HG03108 (cell line): Measurements from ENCODE around the gene CHMP6.
"Not testable (repeated sequence)": the region's sequence is repeated elsewhere in the genome, so short reads cannot be mapped to it uniquely, and the experiment has no call there.

Experiments used
- ATAC-seq: cut with Tn5 transposase; IDR thresholded peaks from one replicate; pipeline ENCODE4 v1.9.1; 2021; ENCODE audit warnings: moderate library complexity; ENCODE audit not compliant: unreplicated experiment

CHMP6 gene

DNA sequence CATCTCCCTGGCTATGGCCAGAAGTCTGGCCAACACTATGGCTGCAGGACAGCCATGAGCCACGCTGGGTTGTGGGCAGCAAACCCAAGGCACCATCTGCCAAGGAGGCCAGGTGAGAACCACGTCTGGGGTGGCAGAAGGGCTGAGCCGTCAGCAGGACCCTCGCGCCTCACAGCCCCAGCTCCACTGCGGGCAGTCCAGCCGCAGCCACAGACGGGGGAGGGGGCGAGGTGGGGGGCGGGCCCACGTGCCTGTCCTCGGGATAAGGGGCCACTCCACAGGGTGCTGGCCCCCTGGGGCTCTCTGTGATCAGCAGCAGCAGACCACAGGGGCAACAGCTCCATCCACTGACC lies 36.8 kb downstream of the CHMP6 start:
- ATAC-seq, result no peak

DNA sequence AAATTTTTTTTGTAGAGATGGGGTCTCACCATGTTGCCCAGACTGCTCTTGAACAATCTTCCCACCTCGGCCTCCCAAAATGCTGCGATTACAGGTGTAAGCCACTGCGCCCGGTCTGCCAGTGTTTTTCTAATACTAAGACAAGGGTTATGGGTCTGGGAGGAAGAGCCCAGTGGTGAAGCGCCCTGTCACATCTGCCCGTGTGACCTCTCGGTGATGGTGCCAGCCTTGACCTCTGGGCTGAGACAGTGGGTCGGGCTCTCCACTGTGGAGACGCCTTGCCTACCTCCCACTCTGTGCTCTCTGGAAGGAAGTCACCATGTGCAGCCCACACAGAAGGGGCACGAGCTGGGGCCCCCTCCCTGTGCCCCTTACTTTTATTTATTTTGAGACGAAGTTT lies 38.2 kb downstream of the CHMP6 start:
- no peak for ATAC-seq

DNA sequence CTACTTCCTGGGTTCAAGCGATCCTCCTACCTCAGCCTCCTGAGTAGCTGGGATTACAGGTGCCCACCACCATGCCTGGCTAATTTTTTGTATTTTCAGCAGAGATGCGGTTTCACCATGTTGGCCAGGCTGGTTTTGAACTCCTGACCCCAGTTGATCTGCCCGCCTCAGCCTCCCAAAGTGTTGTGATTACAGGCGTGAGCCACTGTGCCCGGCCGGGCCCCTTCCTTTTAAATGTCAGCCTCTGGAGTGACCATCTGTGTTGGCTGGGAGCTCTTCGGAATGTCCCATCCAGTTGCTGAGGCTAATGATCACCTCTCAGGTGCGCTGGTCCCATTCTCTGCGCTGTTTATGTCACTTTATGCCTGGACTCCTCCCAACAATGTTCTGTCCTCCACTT lies 38.7 kb downstream of the CHMP6 start:
- not testable (repeated sequence) for ATAC-seq

DNA sequence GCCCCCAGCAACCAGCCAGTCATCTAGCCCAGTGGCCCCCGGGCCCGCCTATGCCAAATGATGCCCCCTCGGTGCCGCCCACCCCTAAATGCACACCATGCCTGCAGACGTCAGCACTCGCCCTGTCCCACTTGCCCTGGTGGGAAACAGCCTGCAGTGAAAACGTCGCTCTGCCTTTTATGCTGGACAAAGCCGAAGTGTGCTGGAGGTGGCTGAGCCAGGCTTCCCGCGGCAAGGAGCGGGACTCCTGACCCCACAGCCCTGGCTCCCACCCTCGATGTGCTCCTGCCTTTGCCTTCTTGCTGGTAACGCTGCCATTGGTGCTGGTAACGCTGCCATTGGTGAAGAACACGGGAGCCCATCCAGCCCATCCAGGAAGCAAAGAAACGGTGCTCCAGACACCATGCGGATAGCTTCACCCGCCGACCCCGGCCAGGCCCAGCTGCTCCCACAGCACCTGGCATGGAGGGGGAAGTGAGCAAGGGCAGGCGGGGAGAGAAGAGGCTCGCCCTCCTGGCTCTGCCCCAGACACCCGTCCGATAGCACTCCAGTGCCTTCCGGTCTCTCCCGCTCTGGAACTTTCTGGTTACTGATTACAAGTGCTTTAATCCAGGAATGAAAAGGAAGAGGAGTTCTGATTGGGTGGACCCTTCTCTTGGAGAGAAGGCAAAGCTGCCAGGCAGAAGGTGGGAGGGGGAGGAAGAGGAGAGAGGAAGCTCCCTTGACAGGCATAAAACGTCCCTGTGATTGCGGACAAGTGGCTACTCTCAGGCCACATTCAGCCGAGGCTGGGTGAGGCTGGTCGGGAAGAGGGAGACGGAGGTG lies 39.3 kb downstream of the CHMP6 start:
- ATAC-seq, result no peak

DNA sequence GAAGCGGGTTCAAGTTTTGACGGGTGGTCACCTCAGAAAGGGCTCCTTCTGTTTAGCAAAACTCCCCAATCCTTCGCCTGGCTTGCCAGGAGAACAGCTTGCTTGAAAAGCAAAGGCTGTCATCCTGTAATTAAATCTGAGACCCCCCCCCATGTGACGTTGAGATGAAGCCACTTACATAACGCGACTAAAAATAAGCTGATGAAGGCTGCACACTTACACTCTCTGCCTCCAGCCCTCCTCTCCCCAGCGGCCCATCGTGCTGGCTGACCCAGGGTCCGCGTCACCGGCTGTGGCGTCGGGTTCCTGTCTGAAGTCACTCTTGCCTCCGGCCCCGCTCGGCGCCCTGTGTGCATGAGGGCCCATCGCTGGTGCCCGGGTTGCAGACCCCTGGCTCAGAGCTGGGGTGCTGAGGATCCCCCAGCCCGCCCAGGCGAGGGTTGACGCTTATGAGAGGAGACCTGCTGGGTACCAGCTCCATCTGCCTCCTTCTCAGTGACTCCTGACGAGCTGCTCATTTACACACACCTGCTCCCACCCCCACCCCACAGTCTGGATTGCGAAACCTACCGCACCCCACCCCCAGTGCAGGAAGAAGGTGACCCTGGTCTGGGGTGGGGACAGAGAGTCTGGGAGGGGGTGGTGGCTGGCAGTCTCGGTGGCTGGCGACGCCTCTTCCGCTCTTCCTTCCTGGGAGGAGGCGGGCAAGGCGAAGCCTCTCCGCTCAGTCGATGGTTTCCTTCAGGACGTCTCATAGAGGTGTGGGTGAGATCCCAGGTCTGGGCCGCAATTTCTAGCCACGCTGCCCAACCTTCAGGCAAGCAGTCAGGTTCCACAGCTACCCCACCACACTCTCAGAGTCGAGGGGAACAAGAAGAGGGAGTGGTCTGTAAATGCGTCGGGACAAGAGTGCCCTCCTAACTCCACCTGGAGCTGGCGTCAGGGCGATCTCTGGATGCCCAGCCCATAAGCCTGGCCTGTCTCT lies 40.2 kb downstream of the CHMP6 start:
- no peak for ATAC-seq

DNA sequence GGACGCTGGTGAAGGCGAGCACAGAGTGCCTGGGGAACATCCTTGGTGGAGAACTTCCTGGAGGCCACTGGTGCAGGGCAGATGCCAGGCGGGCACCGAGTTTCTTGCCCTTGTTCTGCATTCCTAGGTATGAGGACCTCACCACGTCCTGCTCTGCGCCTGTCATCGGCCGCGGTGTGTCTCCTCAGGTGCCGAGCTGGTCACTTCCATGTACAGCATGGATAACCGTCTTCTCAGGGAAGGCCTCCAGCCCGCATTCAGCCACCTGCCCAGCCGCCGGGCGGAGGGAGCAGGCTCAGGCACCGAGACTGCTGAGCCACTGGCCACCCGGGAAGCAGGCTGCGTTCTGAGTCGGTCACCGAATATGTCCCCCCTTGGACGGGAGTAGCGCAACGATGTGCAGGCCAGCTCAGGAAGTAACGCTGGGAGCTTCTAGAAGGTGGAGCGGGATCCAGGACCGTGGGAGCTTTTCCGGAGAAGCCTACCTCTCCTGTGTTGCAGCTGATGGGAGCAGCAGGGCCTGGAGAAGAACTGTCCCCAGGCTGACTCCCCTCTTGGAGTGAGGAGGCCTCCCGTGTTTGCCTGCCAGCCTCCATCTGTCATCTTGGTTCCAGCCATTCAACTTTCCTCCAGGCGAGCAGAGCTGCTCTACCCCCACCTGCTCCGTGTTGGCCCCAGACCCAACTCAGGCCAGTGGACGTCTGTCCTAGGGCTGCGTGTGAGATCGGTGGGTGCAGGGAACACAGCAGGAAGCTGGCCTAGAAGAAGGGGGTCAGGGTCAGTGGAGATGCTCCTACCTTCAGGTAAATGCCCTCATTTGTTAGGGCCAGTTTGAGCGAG lies 41.2 kb downstream of the CHMP6 start:
- no peak for ATAC-seq

DNA sequence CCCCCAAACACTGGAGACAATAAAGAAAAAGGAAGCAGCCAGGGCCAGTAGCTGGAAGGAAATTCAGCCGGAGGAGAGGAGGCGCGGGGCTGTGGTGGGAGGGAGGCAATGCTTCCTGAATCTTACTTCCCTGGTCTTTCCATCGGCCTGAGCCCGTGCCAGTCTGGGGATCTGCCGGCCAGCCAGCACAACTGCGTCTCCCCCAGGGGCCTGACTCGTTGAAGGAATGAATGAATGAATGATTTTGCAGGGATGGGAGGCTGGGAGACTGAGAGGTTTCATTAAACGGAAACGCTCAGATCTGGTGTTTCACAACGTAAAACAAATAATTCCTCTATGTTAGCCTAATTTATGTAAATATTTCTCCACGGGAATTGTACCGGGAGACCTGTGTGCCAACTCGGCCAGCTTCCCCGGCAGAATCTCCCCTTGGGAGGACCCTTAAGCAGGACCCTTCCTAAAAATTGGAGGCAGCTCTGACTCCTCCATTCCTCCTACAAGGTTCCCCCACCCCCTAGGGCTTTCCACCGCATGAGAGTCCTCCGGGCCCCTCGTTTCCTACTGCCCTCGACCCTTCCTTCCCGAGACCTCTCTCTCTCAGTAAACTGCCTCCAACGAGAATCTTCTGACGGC lies 42.0 kb downstream of the CHMP6 start:
- no peak for ATAC-seq

DNA sequence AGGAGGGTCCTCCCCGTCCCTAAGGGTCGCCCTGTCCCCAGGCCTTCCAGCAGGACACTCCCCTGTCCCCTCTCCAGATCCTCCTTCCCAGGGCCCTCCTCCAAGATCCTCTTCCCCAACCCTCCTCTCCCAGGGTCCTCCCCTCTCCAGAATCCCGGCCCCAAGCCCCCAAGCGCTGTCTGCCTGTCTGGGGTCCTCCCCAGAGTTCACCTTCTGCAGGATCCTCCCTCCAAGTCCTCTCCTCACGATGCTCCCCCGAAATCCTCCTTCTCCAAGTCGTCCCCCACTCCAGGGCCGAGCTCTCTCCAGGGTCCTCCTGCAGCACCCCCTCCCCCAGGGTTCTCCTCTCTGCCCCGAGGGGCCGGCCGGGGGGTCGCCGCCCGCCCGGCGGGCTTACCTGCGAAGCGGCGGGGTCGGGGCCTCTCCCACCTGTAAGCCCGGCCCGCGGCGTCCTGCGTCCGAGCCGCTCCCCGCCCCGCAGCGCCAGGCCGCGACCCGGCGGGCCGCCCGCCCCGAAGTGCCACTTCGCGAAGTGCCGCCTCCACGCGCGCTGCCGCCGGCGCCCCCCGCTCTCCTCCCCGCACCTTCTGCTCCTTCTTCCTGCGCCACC lies 42.6 kb downstream of the CHMP6 start:
- ATAC-seq, result no peak

DNA sequence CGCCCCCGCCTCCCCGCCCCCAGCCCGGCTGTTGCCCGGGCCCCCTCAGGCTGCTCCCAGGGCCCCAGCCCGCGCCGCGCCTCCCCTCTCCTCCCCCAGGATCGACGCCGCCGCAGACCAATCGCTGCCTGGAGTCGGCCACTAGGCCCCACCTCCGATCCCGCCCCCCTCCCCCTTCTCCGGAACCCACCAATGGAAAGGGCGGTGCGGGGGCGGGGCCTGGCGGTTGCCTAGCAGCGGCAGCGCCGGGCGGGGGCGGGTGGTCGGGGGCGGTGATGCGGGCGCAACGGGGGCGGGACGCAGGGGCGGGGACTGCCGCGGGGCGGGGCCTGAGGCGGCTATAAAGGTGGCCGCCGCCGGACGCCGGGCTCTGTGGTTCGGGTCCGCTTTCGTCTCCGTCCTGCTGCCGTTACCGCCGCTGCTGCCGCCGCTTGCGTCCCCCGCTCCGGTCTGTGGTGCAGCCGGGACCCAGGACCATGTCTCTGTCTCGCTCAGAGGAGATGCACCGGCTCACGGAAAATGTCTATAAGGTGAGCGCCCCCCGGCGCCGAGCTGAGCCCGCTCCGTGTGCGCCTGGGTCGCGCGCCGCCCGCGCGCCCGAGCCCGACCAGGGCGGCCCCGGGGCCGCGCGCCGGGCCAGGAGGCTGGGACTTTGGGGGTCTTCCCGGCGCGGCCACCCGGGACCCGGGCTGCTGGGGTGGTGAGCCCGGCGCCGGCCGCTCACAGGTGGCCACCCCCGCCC lies 43.3 kb downstream of the CHMP6 start, which contains the start of gene BAIAP2:
TSS of gene BAIAP2 (plus strand) at position 373 of the 742 bp plus-strand sequence. CDS start at position 477, 104 bp downstream.
- peak; percentile 53 for ATAC-seq

DNA sequence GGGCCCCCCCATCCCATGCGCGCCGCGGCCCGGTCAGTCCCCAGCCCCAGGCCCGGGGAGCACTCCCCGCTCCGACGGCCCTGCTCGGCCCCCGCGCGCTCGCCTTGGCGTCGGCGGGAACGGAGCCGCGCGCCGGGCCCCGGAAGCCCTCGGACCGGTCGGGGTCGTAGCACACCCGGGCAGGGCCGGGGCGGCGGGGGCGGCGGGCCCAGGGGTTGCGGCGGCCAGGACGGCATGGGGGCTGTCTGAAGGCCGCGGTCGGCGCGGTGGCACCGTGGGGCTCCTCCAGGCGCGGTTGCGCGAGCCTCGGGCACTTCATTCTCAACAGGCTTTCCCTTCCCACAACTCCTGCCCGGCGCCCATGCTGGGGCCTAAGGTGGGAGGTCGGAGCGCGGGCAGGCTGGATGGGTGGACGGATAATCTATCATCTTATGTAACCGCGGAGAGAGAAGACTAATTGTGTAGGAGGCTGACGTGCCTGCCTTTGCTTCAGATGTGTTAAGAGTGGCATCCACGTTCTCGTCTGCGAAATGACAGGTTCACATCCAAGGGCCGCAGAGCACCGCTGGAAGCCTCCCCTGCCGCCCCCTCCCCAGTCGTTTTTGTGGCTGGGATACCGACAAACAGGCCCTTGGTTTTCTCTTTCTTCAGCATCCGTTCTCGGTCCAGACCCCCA lies 44.0 kb downstream of the CHMP6 start:
- ATAC-seq, result no peak

DNA sequence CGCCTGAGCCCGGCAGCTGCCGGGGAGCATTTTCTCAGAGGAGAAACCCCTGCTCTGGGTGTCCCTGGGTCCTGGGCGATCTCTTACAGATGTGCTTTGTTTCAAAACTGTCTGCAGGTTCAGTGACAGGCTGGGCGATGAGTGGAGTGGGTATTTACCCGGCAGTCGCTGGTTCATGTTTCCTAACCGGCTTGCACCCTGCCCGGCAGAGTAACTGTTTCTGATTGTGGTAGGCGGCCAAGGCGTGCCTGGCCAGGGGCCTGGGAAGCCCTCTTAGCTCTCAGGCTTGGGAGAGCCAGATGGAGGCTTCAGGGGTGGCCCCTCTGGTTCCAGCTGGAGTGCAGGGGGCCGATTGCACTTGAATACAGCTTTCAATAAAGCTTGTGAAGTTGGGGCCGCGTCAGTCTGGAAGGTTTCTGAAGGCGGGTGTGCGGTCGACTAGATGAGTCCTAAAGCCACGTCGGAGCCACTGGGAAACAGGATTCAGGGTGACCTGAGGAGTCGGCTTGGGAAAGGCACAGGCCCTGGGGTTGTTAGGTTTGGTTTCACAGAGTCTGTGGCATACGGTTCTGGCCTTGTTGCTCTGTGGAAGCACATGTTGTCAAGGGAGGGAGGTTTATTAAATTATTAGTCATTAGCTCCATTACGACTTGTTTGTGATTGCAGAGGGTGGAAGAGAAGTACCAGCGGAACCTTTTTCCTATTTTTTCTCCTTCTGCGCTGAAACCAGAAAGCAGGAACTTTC lies 44.7 kb downstream of the CHMP6 start:
- no peak for ATAC-seq

DNA sequence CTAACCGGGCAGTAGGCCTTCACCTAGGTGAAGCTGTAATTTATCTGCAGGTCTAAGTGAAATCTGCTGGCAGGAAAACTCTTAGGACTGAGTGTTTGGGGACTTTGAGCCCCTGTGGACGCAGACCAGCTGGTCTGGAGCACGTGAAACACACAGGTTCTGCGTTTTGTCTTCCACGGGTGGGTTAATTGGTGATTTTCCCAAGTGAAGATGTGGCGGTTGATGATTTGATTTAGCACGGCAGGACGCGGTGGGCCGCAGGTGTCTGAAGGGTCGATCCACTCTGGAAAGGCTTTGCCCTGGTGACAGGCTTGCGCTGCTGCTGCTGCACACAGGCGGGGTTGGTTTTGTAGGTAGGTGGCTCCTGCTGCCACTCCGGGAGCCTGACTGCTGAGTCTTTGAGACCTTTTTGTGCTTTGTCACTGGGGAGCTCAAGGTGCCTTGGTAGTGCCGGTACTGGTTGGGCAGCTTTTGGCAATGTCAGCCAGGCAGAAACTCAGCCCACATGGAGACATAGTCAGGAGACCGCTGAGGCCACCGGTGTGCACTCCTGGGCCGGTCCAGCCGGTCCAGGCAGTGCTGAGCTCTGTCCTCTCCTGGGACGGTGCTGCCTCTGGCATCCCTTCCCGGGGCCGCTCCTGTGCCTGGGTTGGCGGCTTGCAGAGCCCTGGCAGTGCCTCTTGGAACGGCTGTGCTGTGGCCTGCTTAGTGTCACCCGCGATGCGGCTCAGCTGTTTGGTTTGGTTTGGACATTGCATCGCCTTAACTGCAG lies 45.6 kb downstream of the CHMP6 start:
- no peak for ATAC-seq

DNA sequence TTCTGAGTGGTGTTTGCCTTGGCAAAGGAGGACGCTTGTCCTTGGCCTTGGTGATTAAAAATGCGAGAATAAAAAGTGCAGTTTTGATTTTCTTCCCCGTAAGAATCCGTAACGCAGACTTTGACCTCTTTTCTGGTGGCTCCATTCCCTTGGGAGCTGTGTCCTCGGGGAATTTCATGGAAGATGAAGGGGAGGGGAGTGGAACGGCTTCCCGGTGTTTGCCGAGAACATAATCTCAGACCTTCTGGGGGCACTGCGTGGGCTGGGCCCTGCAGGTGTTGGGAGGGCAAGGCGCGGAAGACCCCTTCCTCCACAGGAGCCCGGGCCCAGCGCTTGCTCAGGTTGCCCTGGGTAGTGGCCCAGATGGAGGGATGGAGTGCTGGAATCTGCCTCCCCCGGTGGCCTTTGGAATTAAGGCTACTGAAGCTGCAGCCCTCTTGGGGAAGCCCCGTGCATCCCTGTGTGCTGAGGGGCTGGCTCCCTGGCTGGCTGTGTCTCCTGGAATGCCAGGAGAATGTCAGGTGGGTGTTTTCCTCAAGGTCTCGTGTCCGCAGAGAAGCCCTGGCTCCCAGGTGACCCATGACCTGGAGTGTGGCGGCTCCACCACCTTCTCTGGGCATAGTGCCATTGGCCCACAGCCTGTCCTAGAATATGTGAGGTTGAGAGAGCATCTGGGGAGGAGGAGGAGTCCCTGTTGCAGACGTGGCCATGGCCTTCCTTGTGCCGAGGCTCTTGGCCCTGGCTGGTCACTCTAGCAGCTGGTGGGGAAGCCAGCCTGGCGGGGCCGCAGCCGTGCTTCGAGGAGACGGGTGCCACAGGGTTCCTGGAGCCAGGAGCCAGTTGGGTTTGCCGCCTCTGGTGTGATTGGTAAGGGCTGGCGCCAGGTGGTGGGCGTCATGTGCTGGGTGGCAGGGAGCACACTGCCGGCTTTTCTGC lies 46.4 kb downstream of the CHMP6 start:
- ATAC-seq, result no peak

DNA sequence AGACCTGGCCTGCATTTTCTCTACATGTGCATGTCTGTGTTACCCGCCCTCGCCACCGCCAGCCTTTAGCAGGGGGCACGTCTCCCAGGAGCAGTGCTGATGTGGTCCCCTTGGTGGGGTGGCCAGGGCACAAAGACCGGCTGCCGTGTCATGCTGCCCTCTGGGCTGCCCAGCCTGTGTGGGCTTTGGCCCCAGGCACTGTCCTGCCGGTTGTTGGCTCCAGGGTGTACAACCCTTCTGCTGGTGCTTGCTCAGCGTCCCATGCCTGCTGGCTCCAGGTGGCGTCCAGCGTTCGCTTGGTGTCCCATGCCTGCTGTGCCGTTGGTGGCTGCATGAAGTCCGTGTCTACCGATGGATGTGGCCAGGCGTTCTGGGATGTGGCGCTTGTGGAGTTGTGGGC lies 47.5 kb downstream of the CHMP6 start:
- ATAC-seq, result no peak

DNA sequence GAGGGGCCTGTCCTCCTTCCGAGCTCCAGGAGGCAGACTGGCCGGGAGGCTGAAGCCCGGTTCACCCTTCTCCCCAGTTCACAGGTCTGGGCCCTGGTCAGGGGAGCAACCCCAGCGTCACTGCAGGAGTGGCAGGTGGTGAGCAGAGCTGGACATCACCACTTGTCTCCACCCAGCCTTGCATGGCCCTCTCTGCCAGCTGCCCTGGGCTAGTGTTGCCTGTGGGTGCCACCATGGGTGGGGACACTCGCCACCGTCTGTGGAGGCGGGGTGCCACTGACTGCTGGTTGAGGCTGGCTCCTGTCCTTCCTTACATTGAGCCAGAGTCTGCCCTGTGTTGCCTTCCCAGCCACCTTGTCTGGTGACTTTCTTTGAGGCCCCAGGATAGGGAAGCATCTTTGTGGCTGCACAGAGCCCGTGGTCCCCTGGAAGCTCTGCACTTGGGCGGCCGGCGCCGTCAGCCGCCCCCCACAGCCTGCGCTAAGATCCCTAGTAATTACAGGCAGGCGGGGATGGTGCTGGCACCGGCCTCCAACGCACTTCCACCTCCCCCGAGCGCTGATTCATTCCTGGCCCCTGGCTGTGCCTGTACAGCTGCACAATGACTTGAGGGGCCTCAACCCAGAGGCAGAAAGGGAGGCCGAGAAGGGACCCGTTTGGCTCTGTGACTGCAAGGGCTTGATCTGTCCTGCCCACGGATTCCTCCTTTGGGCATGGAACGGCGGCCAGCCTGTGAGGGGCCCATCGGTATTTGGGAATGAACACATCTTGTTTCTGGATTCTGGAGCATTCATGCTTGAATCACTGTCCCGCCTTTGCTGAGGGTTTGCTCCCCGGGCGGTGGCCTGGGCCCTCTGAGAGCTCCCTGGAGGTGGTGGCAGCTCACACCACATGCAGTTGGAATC lies 48.5 kb downstream of the CHMP6 start:
- no peak for ATAC-seq
